Hair follicle dermal papilla cell (primary cell): ENCODE results near the gene MBD3L3. TPM values are rescaled to one million over a fixed set of nuclear protein-coding genes. Genes with fewer than 3 reads are reported as not detected.

Source experiments
- total RNA-seq: library from RNA; depleted of rRNA; stranded (reverse); fragments of >200 nt; gene quantifications from 2 replicates; pipeline ENCODE4 v1.2.3, GENCODE V29; 2012

Gene MBD3L3
- not detected in 2 replicates for total RNA-seq

GRCh38 chr19:7058576-7058975, at the start of gene MBD3L3:
Gene MBD3L3, minus strand, starts transcription at chr19:7058676. Its CDS starts 71 bp downstream, at chr19:7058605.

GRCh38 chr19:7069042-7069903, 10.8 kb upstream of the MBD3L3 start, which contains the start of gene ZNF557:
Gene ZNF557, plus strand, starts transcription at chr19:7069703. Its CDS starts 5,372 bp downstream, at chr19:7075075.

GRCh38 chr19:7049021-7049420, 9.5 kb downstream of the MBD3L3 start, which contains the start of gene MBD3L2:
Gene MBD3L2, plus strand, starts transcription at chr19:7049321. Its CDS starts 53 bp downstream, at chr19:7049374.

GRCh38 chr19:7040079-7040478, 18.4 kb downstream of the MBD3L3 start, which contains the start of gene MBD3L4:
Gene MBD3L4, minus strand, starts transcription at chr19:7040179. Its CDS starts 35 bp downstream, at chr19:7040144.

GRCh38 chr19:7030278-7030677, 28.2 kb downstream of the MBD3L3 start, which contains the start of gene MBD3L5:
Gene MBD3L5, plus strand, starts transcription at chr19:7030578. Its CDS starts 34 bp downstream, at chr19:7030612.

GRCh38 chr19:7021331-7021730, 37.1 kb downstream of the MBD3L3 start, which contains the start of gene MBD3L2B:
Gene MBD3L2B, minus strand, starts transcription at chr19:7021431. Its CDS starts 34 bp downstream, at chr19:7021397.

Other genes starting within 250 kb of the MBD3L3 start
- gene ADGRE1, start 171.1 kb downstream of the MBD3L3 start, total RNA-seq: not detected in 2 replicates
- gene MBD3L2B, start 37.2 kb downstream of the MBD3L3 start, total RNA-seq: not detected in 2 replicates
- gene MBD3L5, start 28.1 kb downstream of the MBD3L3 start, total RNA-seq: not detected in 2 replicates
- not detected in 2 replicates for gene MBD3L4, start 18.5 kb downstream of the MBD3L3 start, total RNA-seq
- not detected in 2 replicates for gene MBD3L2, start 9.4 kb downstream of the MBD3L3 start, total RNA-seq
- gene ZNF557, start 11.0 kb upstream of the MBD3L3 start, total RNA-seq: 15.8 and 22.9 TPM in 2 replicates
- 23.4 and 36.7 TPM in 2 replicates for gene INSR, start 235.7 kb upstream of the MBD3L3 start, total RNA-seq